Neural cell (in vitro differentiated cells): ENCODE data around the gene DTD1.

Experiments
- CTCF ChIP-seq: fragments of 450-650 bp; IDR thresholded peaks from 2 replicates; pipeline ENCODE4 v1.5.1; 2014; ENCODE audit warnings: antibody characterized with exemption, mild to moderate bottlenecking, moderate library complexity; ENCODE audit not compliant: poor library complexity, severe bottlenecking
- EZH2 ChIP-seq: fragments of 200-600, 300-800 bp; shearing (Covaris generic), sonication (generic); IDR thresholded peaks from 2 replicates; pipeline ENCODE4 v1.6.1; 2014; ENCODE audit warnings: antibody characterized with exemption, low read length, borderline replicate concordance, mild to moderate bottlenecking; ENCODE audit not compliant: insufficient read depth, poor library complexity, severe bottlenecking
- MXI1 ChIP-seq: fragments of 450-650 bp; conservative IDR thresholded peaks from 2 replicates; pipeline ENCODE4 v1.6.1; 2014; ENCODE audit warnings: antibody characterized with exemption, mild to moderate bottlenecking; ENCODE audit not compliant: poor library complexity, severe bottlenecking
- POLR2AphosphoS5 ChIP-seq: IDR thresholded peaks from 2 replicates; pipeline ENCODE4 v1.6.1; 2012
- REST ChIP-seq: IDR thresholded peaks from 2 replicates; pipeline ENCODE4 v1.6.1; 2012; ENCODE audit warnings: borderline replicate concordance
- SMC3 ChIP-seq: fragments of 450-650 bp; conservative IDR thresholded peaks from 2 replicates; pipeline ENCODE4 v1.6.1; 2014; ENCODE audit warnings: antibody characterized with exemption, mild to moderate bottlenecking, moderate library complexity; ENCODE audit not compliant: poor library complexity
- TAF1 ChIP-seq: IDR thresholded peaks from 2 replicates; pipeline ENCODE4 v1.6.1; 2012; ENCODE audit warnings: low read depth

DNA sequence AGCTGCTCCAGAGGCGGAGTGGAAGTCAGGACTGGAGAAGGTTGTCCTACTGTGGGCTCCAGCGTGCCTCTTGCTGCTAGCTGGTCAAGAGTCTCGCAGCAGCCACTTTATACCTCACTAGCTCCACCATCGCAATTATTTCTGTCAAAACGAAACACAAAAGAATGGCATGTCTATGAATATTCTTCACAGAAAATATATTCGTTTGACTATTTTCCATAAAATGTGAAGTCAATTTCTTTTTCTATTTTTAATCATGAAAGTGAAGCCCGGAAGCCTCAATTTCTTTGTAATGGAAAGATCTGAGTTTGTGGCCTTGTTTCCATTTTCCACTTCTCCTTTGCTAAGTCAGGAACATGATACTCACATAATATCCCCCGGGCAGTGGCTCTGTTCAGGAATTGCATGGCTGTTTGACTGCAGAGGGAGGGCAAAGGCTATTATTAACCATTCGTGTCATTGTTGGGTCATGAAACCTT lies 51.7 kb downstream of the DTD1 start:
- no peak for TF ChIP-seq CTCF
- no peak for TF ChIP-seq SMC3
- TF ChIP-seq MXI1 = no peak
- TF ChIP-seq EZH2 = no peak
- TF ChIP-seq REST = no peak
- no peak for TF ChIP-seq POLR2AphosphoS5
- TF ChIP-seq TAF1 = no peak
